NCI-H2196 treated with DMSO at 0.1 percent for 48 hours (cell line): ENCODE measurements around the gene MPND.

Source experiments
- DNase-seq: peaks from one replicate; lab custom pipeline; 2025; ENCODE audit not compliant: unreplicated experiment; lab: John Stamatoyannopoulos, UW

The MPND gene

DNA sequence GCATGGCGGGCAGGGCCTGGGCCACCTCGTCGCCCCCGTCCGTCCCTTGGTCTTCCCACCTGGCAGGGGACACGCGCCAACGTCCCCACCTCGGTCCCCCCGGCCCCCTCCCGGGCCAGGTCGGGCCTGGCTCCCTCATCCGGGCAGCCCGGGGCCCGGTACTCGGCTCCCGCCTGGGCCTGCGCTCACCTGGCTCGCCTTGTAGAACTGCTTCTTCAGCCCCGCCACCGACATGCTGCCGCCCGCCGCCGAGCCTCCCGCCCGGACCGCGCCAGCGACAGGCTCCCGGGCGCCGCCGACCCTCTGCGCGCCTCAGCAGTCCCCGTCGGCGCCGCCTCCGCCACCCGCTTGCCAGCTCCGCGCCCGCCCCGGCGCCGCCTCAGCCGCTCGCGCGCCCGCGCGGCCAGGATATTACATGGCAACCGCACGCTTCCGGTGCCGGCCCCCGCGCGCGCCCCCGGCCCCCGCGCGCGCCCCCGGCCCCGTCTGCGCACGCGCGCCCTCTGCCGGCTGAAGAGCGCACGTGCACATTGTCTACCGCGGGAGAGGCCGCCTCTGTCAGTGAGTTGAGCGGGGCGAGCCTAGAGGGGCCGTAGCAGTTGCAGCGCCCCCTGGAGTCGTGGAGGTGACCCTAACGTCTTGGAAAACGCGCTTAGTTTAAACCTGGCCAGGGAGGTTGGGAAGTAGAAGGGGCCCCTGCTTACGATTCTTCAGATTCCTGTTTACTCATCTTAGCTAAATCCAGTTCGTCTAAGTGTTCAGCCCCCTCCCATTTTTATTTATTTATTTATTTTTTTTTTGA is 57.0 kb downstream of the MPND start, which contains the start of gene SH3GL1:
Gene SH3GL1 (minus strand): TSS at position 413 of the 802 bp plus-strand sequence. CDS start 179 bp downstream, at position 234.
- DNase-seq, result peak; percentile 91

DNA sequence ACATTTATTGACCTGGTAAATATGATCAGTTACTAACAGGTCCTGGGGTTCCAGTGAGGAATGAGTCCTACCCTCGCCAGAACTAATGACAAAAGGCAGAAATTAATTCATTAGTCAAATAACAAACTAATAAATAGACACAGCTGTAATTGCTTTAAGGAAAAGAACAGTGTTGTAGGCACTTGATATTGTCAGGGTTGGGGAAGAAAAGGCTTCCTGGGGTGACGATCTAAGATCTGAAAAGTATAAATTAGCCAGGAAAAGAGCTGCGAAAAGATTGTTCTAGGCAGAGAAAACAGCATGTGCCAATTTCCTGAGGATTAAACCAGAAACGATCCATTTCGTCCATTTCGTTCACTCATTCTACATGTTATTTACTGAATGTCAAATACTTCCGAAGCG is 58.4 kb downstream of the MPND start:
- no peak for DNase-seq

DNA sequence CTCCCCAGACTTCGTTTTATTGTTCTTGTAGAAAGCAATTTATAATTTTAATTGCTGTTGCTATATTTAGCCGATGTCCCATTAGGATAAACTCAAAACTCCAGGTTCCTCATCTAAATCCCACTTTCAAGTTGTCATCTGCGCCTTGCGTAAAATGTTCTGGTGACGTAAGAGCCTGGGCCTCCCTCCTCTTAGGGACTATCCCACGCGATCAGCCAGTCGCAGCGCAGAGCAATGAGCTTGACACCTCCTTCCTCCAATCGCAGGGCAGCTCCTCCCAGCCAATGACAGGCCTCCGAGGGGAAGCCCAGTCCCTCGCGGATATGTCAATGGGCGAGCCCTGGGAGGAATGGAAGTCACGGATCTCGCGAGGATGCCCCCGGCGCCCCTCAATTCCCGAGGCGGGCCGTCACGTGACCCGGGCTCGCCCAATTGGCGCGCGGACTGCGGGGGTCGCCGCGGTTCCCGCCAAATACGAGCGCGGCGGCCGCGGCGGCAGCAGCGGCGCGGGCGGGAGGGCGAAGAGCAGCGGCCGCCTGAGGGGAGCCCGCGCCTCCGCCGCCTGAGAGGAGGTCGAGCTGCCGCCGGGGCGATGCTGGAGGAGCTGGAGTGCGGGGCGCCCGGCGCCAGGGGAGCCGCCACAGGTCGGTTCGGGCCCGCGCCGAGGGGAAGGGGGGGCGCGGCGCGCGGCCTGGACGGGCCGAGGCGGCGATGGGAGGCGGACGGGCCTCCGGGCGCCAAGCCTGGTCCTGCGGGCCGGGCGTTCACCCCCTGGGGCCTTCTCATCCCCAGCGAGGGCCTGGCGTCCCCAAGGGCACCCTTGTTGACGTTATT is 59.0 kb downstream of the MPND start, which contains the start of gene CHAF1A:
Gene CHAF1A (plus strand): TSS at position 470 of the 834 bp plus-strand sequence. CDS start 123 bp downstream, at position 593.
- peak; percentile 98 for DNase-seq

DNA sequence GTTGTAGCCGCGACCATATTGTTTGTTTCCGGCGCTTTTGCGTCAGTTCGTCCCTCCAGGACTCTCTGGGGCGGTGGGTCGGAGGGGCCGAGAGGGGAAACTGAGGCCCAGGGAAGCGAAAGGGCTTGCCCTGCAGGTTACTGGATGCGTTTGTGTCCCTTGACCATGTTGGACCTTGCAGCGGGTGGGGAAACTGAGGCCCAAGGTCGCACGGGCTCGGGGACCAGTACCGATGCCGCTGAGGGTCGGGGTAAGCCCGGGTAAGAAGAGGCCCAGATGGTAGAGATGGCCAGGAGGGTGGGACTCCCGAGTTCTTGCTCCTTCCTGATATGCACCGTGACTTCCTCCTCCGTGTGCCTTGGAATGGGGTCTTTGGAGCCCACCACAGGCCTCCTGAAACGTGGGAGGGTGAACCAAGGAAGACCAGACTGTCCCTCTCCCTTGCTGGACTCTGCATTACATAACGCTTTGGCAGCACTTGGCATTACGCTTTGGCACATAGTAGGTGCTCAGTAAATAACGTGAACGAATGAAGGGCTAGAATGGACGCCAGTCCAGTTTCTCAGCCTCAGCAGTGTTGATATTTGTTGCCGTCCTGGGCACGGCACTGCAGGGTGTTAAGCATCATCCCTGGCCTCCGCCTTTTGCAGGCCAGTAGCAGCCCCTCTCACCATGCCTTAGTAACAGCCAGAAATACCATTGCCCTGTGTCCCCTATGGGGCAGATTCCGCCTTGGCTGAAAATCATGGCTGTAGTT is 59.8 kb downstream of the MPND start:
- DNase-seq, result no peak

- no peak for DNase-seq
Observed at GRCh38 chr19:4405977-4406376, 62.6 kb downstream of the MPND start.

DNA sequence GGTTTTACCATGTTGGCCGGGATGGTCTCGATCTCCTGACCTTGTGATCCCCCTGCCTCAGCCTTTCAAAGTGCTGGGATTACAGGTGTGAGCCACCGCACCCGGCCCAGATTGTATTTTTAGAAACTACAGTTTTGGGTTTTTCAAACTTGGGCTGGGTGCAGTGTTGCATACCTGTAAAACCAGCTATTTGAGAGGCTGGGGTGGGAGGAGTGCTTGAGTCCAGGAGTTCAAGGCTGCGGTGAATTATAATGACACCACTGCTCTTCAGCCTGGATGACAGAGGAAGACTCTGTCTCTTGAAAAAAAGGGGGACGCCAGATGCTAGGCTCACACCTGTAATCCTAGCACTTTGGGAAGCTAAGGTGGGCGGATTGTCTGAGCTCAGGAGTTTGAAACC is 63.3 kb downstream of the MPND start:
- no peak for DNase-seq

GRCh38 chr19:4409123-4409933 is 66.0 kb downstream of the MPND start:
- DNase-seq, result no peak
